Choroid plexus epithelial cell (primary cell): Measurements from ENCODE around the gene CADM1.
A peak's percentile ranks its signal among the peaks of the same experiment; 100 is the strongest.

ENCODE experiments used
- DNase-seq: peaks from one replicate; pipeline ENCODE4 v3.0.0-alpha.2; 2010; ENCODE audit warnings: low read depth
- H3K4me3 ChIP-seq: 2 replicates; pipeline ENCODE4 v1.5.1; 2011; ENCODE audit warnings: low read depth, mild to moderate bottlenecking, control low read depth, low read length, moderate library complexity
- CTCF ChIP-seq: conservative IDR thresholded peaks from 2 replicates; pipeline ENCODE4 v1.5.1; 2011; ENCODE audit warnings: low read depth, mild to moderate bottlenecking, control low read depth, inconsistent platforms, low read length, moderate library complexity

CADM1 gene

GRCh38 chr11:115291325-115291724 lies 212.9 kb downstream of the CADM1 start:
- DNase-seq: no peak
- no peak for TF ChIP-seq CTCF
- no peak overlapping the region for H3K4me3 ChIP-seq

- H3K4me3 ChIP-seq: no peak overlapping the region
- no peak for DNase-seq
- TF ChIP-seq CTCF: no peak
Observed at GRCh38 chr11:115290893-115291292, 213.3 kb downstream of the CADM1 start.

DNA sequence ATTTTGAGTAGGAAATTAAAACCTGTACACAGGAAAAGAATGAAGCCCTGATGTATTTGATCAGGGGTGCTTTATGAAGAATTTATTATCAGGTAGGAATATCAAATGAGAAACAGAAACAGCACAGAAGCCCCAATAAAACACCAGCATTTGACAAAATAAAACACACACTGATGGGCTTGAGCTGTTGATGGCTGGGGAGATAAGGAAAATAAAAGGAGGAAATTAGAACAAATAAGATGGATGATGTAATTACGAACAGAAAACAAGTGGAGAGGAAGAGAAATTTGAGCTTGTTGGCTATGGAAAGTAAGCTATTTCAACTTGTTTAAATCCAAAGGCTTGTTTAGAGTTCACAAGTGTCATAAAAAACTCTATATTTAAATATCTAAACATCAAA lies 213.7 kb downstream of the CADM1 start:
- DNase-seq: no peak
- no peak for TF ChIP-seq CTCF
- no peak overlapping the region for H3K4me3 ChIP-seq

- TF ChIP-seq CTCF: no peak
- DNase-seq: no peak
- no peak overlapping the region for H3K4me3 ChIP-seq
Observed at GRCh38 chr11:115287266-115287665, 216.9 kb downstream of the CADM1 start.

DNA sequence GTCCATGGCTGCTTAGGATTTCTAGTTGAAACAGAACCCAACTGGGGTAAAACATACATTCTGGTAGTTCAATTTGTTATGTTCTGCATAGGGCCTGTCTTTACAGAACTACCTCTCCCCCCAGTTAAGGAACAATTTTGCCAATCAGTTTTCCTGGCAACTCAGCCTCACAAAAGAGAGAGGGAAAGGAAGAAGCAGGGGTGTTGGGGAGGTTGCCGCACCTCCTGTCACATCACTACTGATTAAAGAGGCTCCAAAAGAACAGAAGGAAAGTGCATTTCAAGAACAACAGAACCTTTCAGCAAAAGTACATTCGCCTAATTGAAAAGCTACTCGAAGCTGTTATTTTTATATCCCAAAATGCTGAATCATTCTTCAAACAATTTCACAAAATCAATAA lies 217.6 kb downstream of the CADM1 start:
- TF ChIP-seq CTCF: no peak

GRCh38 chr11:115284773-115285172 lies 219.4 kb downstream of the CADM1 start:
- no peak overlapping the region for H3K4me3 ChIP-seq
- peak; percentile 4 for DNase-seq
- TF ChIP-seq CTCF: no peak

More for the DNA sequence above, 217.6 kb downstream of the CADM1 start:
- DNase-seq: no peak
- H3K4me3 ChIP-seq: no peak overlapping the region

GRCh38 chr11:115282923-115283322 lies 221.3 kb downstream of the CADM1 start:
- no peak for TF ChIP-seq CTCF
- DNase-seq: no peak

More at GRCh38 chr11:115282923-115283322, 221.3 kb downstream of the CADM1 start:
- H3K4me3 ChIP-seq: no peak overlapping the region
